GM23248 (cell line): Measurements from ENCODE around the gene ODAD4. TPM values are rescaled to one million over a fixed set of nuclear protein-coding genes. Genes with fewer than 3 reads are reported as not detected.

Experiments
- DNase-seq: peaks from one replicate; pipeline ENCODE4 v3.0.0-alpha.2; 2015
- H2AFZ ChIP-seq: fragments of 200-600 bp; sonication (generic); 2 replicates; pipeline ENCODE4 v1.6.1; 2016; ENCODE audit warnings: antibody characterized with exemption
- H3F3A ChIP-seq: fragments of 200-600 bp; sonication (generic); 2 replicates; pipeline ENCODE4 v1.6.1; 2016; ENCODE audit warnings: mild to moderate bottlenecking, antibody characterized with exemption, mixed run types; ENCODE audit not compliant: insufficient read depth
- H3K27ac ChIP-seq: fragments of 200-600 bp; sonication (generic); 2 replicates; pipeline ENCODE4 v1.5.1; 2016; ENCODE audit warnings: mild to moderate bottlenecking
- H3K27me3 ChIP-seq: fragments of 200-600 bp; sonication (generic); replicated peaks from 2 replicates; pipeline ENCODE4 v1.6.1; 2016; ENCODE audit warnings: mild to moderate bottlenecking; ENCODE audit not compliant: insufficient read depth
- H3K36me3 ChIP-seq: fragments of 200-600 bp; sonication (generic); 2 replicates; pipeline ENCODE4 v1.6.1; 2016; ENCODE audit warnings: low read depth, mild to moderate bottlenecking
- H3K4me1 ChIP-seq: fragments of 200-600 bp; sonication (generic); 2 replicates; pipeline ENCODE4 v1.6.1; 2016; ENCODE audit warnings: mild to moderate bottlenecking; ENCODE audit not compliant: insufficient read depth
- H3K4me2 ChIP-seq: fragments of 200-600 bp; sonication (generic); one replicate; pipeline ENCODE4 v1.6.1; 2016; ENCODE audit warnings: mild to moderate bottlenecking; ENCODE audit not compliant: unreplicated experiment
- H3K4me3 ChIP-seq: fragments of 200-600 bp; sonication (generic); 2 replicates; pipeline ENCODE4 v1.5.1; 2016; ENCODE audit warnings: mild to moderate bottlenecking
- H3K79me2 ChIP-seq: fragments of 200-600 bp; sonication (generic); 2 replicates; pipeline ENCODE4 v1.6.1; 2016; ENCODE audit warnings: mild to moderate bottlenecking; ENCODE audit not compliant: insufficient read depth
- H3K9ac ChIP-seq: fragments of 200-600 bp; sonication (generic); 2 replicates; pipeline ENCODE4 v1.6.1; 2016; ENCODE audit warnings: mild to moderate bottlenecking
- H3K9me2 ChIP-seq: fragments of 200-600 bp; sonication (generic); 2 replicates; pipeline ENCODE4 v1.6.1; 2016; ENCODE audit warnings: mixed run types, mild to moderate bottlenecking, moderate library complexity; ENCODE audit not compliant: insufficient read depth
- H3K9me3 ChIP-seq: fragments of 200-600 bp; sonication (generic); one replicate; pipeline ENCODE4 v1.6.1; 2017; ENCODE audit warnings: low read depth
- H4K20me1 ChIP-seq: fragments of 200-600 bp; sonication (generic); 2 replicates; pipeline ENCODE4 v1.6.0; 2016; ENCODE audit not compliant: insufficient read depth
- EZH2 ChIP-seq: fragments of 200-600 bp; sonication (generic); IDR thresholded peaks from 2 replicates; pipeline ENCODE4 v1.6.1; 2018; ENCODE audit warnings: antibody characterized with exemption, mild to moderate bottlenecking; ENCODE audit not compliant: insufficient read depth, poor library complexity, severe bottlenecking
- EZH2phosphoT487 ChIP-seq: fragments of 200-600 bp; sonication (generic); IDR thresholded peaks from 2 replicates; pipeline ENCODE4 v1.6.1; 2018; ENCODE audit warnings: antibody characterized with exemption, moderate library complexity, mild to moderate bottlenecking, low read depth; ENCODE audit not compliant: insufficient read depth
- WGBS, 2 experiments: methylation state at CpG; one replicate each; pipeline ENCODE4 v1.1.6; 2015 to 2017; ENCODE audit warnings: low lambda C conversion rate in 2 of 2, low coverage in 1 of 2; ENCODE audit errors: missing lambda C conversion rate in 2 of 2; 5-methylcytosine and 5-hydroxymethylcytosine counted together
- in situ Hi-C: fragments of 300-500 bp; cut with MboI; formaldehyde crosslinking; loops from 2 replicates; pipeline ENCODE4 v1.15.0; 2020
- polyA plus RNA-seq: library from polyadenylated mRNA; unstranded; fragments of >200 nt; fragmentation: Nextera tagmentation; extraction: Ambion mirVana; gene quantifications from 2 replicates; pipeline ENCODE4 v1.2.1, GENCODE V29; 2016
- total RNA-seq: library from RNA; depleted of rRNA; stranded (reverse); fragments of >200 nt; shearing (Covaris generic); gene quantifications from 2 replicates; pipeline ENCODE4 v1.2.3, GENCODE V29; 2014

Gene ODAD4
- total and polyA plus RNA-seq, 2 experiments from 2014 or later, result 0.54 to 1.4 TPM

- Histone ChIP-seq H3K27me3 (no peaks in the 10 kb centered on the region), H2AFZ (no peak overlapping the region), H3K4me1 (peaks cover 5% of the 10 kb centered on the region; the same call in 1 of the 2 replicates), H3K9me3 (no peaks in the 10 kb centered on the region), H3K9me2 (no peaks in the 10 kb centered on the region), H3F3A (no peaks in the 10 kb centered on the region), H3K4me2 (no peak overlapping the region), H3K4me3 (no peak overlapping the region), H3K27ac (no peak overlapping the region), H3K79me2 (no peaks in the 10 kb centered on the region), H3K36me3 (no peaks in the 10 kb centered on the region), H4K20me1 (no peaks in the 10 kb centered on the region), H3K9ac (no peak overlapping the region)
- TF ChIP-seq EZH2, result no peak
- no peak for TF ChIP-seq EZH2phosphoT487
- DNase-seq, result no peak
- WGBS, 2 experiments, result 75 to 77% methylated on average over 2 of the region's 2 CpGs
- in situ Hi-C loops, result no loop called here
Measured at GRCh38 chr17:41959030-41959335, 28.6 kb downstream of the ODAD4 start.

GRCh38 chr17:41959336-41960095 lies 29.1 kb downstream of the ODAD4 start:
- no peak overlapping the region for H3K9ac ChIP-seq
- no peaks in the 10 kb centered on the region for H4K20me1 ChIP-seq
- H3K4me2 ChIP-seq, result no peak overlapping the region
- H3K9me3 ChIP-seq, result no peaks in the 10 kb centered on the region
- H3K4me1 ChIP-seq, result peaks cover 5% of the 10 kb centered on the region; the same call in 1 of the 2 replicates
- no peaks in the 10 kb centered on the region for H3F3A ChIP-seq
- no peaks in the 10 kb centered on the region for H3K79me2 ChIP-seq
- WGBS, 2 experiments, result 66 to 69% methylated on average over 15 to 17 of the region's 17 CpGs
- no peaks in the 10 kb centered on the region for H3K9me2 ChIP-seq
- H3K4me3 ChIP-seq, result no peak overlapping the region
- H3K27me3 ChIP-seq, result no peaks in the 10 kb centered on the region
- H3K36me3 ChIP-seq, result no peaks in the 10 kb centered on the region
- peak; percentile 36 for DNase-seq
- H3K27ac ChIP-seq, result no peak overlapping the region
- in situ Hi-C loops, result loop anchor here (10.0 kb wide), 1 partner anchor 155 kb away; the partner anchor contains the start of gene DHX58
- H2AFZ ChIP-seq, result no peak overlapping the region
- TF ChIP-seq EZH2phosphoT487 (no peak), EZH2 (no peak)

GRCh38 chr17:41962111-41962510 lies 31.7 kb downstream of the ODAD4 start:
- Histone ChIP-seq H3K9ac (no peak overlapping the region), H3K27ac (no peak overlapping the region), H3K4me2 (no peak overlapping the region), H2AFZ (no peak overlapping the region), H3K9me2 (no peaks in the 10 kb centered on the region), H4K20me1 (no peaks in the 10 kb centered on the region), H3K79me2 (peaks cover 5% of the 10 kb centered on the region), H3K4me1 (peaks cover 15% of the 10 kb centered on the region), H3F3A (peaks cover 9% of the 10 kb centered on the region; the same call in 1 of the 2 replicates), H3K27me3 (no peaks in the 10 kb centered on the region), H3K9me3 (no peaks in the 10 kb centered on the region), H3K36me3 (no peaks in the 10 kb centered on the region), H3K4me3 (no peak overlapping the region)
- WGBS, 2 experiments, result 68 to 81% methylated on average over 5 of the region's 5 CpGs
- in situ Hi-C loops, result loop anchor here (10.0 kb wide), 1 partner anchor 153 kb away; the partner anchor contains the start of gene DHX58
- DNase-seq, result no peak
- TF ChIP-seq EZH2phosphoT487, result no peak
- no peak for TF ChIP-seq EZH2

- Histone ChIP-seq H3K27ac (no peak overlapping the region), H3K79me2 (peaks cover 12% of the 10 kb centered on the region), H2AFZ (no peak overlapping the region), H3K27me3 (no peaks in the 10 kb centered on the region), H3K36me3 (no peaks in the 10 kb centered on the region), H4K20me1 (no peaks in the 10 kb centered on the region), H3K4me1 (peaks cover 13% of the 10 kb centered on the region), H3K9me3 (no peaks in the 10 kb centered on the region), H3K9me2 (no peaks in the 10 kb centered on the region), H3F3A (peaks cover 9% of the 10 kb centered on the region; the same call in 1 of the 2 replicates), H3K4me2 (no peak overlapping the region), H3K9ac (no peak overlapping the region), H3K4me3 (no peak overlapping the region)
- TF ChIP-seq EZH2phosphoT487, result no peak
- TF ChIP-seq EZH2, result no peak
- DNase-seq, result peak; percentile 74
- in situ Hi-C loops, result loop anchor here (10.0 kb wide), 1 partner anchor 152 kb away; the partner anchor contains the start of gene DHX58
- WGBS, 2 experiments, result 21 to 23% methylated on average over 9 of the region's 9 CpGs
Measured at GRCh38 chr17:41962768-41963434, 32.5 kb downstream of the ODAD4 start.
